Fibroblast of skin of right quadriceps (primary cell): ENCODE results near the gene TGFBR3.

ENCODE experiments used
- DNase-seq: peaks from one replicate; pipeline ENCODE4 v3.0.0-alpha.2; 2013

The TGFBR3 gene

DNA sequence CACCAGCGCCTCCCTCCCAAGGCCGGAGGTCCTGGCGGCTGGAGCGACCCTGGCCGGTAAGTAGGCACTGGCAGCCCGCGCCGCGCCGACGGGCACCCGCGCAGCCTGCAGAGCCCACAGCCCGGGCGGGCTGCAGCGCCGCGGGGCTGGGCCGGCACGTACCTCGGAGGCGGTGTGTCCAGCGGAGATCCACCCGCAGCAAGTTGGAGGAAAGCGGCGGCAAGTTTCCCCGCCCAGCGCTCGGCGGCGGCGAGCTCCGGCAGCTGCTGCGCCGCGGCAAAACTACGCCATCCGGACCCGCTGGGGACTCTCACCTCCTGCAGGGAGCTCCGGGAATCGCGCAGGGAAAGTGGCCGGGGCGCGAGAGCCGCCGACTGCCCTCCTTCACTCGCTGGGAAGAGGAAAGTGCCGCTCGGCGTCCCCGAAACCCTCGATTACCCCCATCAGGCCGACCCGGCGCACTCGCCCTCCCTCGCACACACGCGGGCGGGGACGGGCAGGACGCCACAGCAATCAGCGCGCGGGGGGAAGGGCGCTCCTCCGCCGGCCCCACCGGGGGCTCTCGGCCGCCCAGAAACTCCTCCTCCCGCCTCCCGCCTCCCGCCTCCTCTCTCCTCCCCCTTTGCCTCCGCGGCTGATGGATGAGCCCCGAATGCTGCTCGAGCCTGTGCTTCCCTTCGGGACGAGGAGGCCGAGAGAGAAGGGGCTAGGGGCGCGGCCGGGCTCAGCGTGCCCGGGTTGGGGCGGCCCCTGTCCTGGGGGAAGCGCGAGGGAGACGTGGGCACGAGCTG, at the start of gene TGFBR3:
Gene TGFBR3 (minus strand): TSS at position 436 of the 791 bp plus-strand sequence. CDS start 24,620 bp downstream, outside the sequence.
- DNase-seq: peak; percentile 96

DNA sequence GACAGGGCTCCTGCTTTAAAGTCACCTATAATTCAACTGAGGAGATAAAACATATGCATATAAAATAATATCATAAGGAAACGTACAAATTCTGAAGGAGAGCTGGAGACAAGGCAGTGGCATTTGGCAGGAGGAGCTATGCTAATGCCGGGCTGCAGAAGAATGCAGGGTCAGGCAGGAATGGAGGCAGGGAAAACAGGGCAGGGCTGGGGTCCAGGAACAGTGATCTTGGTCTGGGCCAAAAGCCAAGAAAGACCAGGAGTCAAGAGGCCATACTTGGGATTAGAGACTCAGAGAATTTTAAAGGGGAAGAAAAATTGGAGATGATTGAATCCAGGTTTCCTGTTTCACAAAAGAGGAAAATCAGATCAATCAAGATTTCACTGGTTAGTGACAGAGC, 43.3 kb upstream of the TGFBR3 start:
- peak; percentile 19 for DNase-seq

DNA sequence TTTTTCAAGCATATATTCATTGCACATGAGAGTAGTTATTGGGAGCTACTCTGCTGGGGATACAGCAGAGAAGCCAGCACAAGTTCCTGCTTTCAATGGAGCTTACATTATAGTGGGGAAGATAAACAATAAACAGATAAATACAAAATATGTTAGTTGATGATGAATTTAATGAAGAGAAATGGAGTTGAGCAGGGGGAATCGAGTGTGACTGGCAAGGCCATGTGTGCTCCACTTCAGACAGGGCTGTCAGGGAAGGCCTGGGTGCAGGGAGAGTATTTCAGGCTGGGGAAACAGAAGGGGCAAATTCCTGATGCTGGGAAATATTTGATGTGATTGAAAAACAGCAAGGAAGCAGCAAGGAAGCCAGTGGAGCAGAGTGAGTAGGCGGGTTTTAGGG, 42.1 kb upstream of the TGFBR3 start:
- DNase-seq: no peak

DNA sequence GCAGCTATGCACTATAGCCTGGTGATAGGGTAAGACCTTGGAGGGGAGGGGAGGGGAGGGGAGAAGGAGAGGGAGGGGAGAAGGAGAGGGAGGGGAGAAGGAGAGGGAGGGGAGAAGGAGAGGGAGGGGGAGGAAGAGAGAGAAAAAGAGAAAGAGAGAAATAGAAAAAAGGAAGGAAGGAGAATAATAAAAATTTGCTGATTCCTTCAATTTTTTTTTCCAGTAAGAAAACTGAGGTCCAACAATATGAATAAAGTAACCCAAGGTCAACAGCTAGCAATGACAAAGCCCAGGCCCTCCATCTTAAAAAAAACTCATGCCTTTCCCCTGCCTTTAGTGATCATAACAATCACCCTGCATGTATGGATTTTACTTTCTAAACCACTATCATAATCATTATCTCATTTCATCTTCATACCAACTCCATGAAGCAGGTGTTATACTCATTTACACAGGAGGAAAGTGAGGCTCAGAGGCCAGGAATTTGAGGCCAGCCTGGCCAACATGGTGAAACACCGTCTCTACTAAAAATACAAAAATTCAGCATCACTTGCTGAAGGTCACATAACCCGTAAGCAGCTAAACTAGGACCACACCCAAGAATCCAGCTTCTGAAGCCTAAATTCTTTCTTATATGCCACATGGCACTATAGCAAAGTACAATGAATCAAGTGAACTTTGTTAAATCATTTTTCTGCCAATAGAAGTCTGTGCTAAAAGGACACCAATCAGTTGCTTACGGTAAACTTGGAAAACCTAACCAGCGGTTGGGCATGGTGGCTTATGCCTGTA, 39.9 kb upstream of the TGFBR3 start:
- DNase-seq: no peak

DNA sequence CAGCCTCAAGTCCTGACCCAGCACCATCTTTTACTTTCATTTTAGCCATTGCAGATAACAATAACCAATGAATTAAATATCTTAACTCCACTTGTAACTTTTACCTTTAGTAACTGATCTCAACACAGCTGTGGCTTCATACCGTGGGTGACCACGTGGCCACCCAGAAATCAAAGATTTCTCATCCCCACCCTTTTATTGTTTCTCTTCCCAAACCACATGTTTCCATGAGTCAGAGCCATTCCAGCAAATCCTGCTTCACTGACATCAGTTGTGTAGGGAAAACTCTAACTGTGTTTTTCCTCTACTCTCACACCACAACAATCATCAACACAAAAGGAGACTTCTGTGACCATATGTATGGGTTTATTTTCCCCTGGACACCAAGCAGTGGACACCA, 38.2 kb upstream of the TGFBR3 start:
- peak; percentile 81 for DNase-seq

DNA sequence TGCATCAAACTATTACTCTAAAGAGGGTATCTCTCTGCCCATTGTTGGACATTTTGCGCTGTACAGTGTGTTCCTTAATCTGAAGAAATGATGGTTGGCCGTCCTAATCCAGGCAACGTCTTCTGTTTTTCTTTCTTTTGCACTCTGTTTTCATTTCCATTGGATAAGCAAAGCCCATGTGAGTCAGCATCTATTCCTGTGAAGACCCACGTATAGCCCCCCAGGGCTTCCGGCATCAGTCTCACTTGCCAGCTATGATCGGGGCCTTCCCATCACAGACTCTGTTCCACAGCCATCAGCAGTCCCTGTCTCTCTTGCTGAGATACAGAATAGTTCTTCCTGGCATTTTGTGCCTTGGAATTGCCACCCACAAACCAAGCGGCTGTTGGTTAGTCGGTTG, 34.0 kb upstream of the TGFBR3 start:
- DNase-seq: no peak

DNA sequence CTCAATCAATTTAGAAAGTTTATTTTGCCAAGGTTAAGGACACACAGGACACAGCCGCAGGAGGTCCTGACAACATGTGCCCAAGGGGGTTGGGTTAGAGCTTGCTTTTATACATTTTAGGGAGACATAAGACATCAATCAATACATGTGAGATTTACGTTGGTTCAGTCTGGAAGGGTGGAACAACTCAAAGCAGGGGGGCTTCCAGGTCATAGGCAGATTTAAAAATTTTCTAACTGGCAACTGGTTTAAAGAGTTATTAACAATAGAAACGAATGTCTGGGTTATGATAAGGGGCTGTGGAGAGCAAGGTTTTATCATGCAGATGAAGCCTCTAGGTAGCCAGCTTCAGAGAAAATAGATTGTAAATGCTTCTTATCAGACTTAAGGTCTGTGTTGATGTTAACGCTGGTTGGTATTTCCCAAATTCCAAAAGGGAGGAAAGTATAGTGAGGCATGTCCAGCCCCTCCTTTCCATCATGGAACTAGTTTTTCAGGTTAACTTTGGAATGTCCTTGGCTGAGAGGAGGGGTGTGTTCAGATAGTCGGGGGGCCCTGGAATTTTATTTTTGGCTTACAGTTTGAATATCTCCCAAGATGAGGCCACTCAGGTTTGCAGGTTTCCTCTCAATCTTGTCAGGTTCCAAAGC, 31.0 kb upstream of the TGFBR3 start:
- no peak for DNase-seq

DNA sequence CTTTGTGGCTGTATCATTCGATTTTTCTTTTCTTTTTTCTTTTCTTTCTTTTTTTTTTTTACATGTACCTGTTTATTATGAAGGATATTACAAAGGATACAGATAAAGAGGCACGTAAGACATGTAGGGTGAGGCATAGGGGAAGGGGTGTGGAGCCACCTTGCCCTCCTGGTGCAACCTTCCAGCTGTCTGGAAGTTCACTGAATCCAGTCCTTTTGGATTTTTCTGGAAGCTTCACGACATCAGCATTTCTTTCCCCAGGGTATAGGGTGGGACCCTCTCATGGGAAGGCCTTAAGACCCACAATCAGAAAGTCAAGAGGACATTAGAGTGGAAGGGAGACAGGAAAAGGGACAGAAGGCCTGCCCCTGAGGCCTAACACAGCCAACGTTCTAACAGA, 30.1 kb upstream of the TGFBR3 start:
- no peak for DNase-seq

DNA sequence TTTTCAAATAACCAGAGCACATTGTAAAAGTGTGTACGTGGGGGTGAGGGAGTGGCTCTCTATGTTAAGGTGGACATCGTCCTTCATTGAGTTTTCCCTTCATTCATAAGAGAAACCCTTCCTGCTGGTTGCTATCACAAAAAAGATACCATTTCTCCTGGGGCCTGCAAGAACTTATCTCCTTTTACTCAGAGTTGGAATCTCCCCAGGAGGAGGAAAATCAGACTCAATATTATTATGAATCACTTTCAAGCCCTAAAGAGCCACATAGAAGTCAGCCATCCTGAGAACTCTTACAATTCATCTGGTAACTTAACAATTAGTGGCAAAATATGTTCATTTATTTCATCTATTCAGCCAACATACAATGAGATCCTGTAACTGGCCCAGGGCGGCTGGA, 27.1 kb upstream of the TGFBR3 start:
- DNase-seq: peak; percentile 21

DNA sequence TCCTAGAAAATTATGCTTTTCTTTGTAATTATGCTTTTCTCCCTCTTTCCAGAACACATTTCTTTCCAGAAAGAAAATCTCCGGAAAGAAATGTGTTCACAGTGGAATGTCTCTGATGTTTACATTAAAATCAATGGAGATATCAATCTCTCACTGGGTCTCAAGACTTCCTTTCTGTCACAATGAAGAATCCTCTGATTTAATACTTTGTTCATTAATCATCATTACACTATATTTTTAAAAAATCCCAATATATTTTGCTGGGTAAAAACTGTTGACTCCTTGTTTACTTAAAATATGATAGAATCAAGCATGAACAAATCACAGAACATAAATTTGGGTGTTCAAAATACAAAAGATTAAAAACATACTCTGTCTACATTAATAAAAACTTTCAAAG, 26.3 kb upstream of the TGFBR3 start:
- peak; percentile 24 for DNase-seq

DNA sequence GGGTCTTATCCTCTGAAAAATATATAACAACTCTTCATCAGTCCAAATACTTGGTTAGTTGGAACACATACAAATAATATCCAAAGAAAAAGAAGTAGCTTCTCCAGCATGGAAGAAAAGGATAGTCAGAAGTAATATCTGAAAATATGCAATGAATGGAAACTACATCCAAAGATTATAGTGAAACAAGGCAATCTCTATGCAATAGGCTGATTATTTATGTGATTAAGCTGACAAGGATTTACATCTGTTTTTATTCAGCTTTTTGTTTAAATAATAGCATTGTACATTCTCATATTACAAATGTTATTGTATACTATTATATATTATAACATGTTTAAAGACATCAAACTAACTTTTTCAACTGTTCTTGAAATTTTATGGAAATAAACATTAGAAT, 15.3 kb upstream of the TGFBR3 start:
- peak; percentile 32 for DNase-seq

DNA sequence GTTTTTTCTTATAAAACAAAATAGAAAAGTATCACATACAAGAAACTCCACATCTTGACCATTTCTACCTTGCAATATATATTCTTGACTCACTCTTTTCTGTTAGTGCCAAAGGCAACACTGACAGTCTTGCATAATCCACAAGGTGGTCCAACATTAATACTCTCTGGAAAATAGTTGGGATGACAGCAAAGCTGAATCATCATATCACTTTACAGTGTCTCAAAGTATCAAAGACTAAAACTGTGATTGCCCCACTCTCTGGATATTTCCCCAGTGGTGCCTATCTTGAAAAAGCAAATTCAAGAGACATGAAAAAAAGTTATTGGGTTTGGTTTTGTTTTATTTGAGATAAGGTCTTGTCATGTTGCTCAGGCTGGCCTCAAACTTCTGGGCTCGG, 14.6 kb upstream of the TGFBR3 start:
- DNase-seq: peak; percentile 94

DNA sequence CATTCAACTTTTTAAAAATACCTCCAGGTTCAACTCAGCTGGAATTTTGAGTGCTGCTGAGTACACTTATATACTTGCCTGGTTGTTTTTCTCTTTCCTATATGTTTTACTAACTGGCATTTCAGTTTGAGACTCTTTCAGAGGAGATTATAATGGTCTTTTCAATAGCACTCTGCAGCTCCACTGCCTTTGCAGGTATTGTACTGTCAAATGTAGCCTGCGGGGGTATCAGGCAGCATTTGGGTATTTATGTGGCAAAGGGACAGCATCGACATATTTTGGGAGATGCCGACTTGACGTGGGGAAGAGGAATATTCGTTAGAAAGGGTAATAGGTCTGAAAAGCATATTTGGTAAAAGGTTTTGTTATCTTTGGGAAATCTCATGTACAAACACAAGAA, 11.1 kb upstream of the TGFBR3 start:
- DNase-seq: no peak

DNA sequence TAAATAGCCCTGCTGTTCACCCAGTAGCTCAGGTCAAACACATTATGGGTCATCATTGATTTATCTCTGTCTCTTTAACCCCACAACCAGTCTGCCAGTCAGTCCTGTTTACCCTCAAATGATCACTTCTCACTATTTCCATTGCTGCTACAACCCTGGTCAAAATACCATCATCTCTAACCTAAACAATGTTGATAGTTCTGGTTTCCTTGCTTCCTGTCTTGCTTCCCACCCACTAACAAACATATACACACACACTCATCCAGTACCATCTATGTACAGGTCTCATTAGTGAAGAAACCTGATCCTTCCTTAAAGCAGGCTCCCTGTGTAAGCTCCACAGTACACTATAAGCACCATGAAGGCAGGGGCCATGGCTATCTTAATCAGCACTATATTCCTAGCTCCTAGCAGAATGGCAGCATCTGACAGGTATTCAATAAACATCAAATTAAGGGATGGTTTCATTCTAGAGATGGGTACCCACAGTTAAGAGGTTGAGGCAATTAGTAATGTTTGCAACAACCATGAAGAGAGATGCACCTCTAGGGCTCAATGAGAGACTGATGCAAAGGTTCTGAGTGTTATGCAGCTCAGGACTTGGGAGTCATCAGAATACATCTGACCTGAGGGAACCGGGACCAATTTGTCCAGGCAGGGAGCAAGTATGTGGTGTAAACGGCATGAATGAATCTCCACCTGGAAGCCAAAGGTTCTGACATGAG, 10.0 kb upstream of the TGFBR3 start:
- DNase-seq: no peak

DNA sequence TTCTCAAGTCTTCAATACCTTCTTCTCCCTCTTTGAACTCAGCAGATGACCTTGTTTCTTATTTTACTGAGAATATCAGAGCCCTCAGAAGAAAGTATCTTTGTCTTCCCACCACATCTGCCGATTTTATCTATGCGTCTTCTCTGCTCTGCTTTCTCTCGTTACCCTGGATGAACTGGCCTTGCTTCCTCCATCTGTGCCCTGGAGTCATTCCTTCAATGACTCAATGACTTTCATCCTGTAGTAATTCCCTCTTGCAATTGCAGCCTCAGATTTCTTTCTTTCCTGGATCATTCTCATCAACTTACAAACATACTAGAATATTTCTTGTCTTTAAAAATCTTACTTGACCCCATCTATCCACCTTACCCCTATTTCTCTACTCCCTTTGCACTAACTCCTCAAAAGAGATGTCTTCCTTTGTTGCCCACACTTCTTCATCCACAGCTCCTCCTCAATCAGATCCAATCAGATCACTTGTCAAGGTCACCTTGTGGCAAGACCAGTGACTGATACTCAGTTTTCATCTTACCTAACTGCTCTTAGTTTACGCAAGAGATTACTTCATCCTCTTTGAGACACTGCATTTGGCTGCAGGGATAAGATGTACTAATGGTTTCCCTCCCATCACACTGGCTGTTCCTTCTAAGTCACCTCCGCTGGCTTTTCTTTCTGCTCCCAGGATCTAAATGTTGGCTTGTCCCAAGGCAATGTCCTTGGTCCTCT, 8.2 kb upstream of the TGFBR3 start:
- DNase-seq: no peak

DNA sequence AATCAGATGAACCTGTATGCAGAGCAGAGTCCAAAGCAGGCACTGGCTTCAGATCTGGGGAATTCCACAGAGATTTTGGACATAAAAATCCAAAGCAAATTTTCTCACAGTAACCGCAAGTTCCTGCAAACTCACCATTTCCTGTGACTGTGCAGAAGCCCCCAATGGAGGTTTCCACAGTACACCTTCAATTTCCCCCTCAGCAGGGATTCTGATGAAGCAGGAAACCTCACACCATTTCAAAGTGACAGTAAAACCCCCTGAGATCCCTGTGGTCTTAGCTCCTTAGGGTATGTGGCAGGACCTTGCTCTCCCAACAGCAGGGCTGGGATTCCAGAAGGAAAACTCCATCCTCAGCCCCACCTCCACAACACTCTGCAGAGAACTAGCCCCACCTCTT, 6.0 kb upstream of the TGFBR3 start:
- DNase-seq: peak; percentile 31

DNA sequence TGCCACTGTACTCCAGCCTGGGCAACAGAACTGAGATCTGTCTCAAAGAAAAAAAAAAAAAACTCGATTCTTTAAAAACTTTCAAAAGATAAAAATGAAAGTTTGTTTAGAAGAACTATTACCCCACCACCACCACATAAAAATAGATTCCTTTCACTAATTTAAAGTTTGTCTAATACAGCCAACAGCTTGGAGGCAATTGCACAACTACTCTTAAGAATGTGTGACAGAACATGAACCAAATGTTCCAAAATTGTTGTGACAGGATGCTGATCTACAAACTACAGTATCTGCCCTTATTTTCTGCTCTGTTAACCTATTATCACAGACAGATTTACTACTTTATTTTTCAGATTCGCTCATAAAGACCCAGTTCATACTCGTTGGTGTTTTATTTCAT, 5.5 kb upstream of the TGFBR3 start:
- peak; percentile 76 for DNase-seq

DNA sequence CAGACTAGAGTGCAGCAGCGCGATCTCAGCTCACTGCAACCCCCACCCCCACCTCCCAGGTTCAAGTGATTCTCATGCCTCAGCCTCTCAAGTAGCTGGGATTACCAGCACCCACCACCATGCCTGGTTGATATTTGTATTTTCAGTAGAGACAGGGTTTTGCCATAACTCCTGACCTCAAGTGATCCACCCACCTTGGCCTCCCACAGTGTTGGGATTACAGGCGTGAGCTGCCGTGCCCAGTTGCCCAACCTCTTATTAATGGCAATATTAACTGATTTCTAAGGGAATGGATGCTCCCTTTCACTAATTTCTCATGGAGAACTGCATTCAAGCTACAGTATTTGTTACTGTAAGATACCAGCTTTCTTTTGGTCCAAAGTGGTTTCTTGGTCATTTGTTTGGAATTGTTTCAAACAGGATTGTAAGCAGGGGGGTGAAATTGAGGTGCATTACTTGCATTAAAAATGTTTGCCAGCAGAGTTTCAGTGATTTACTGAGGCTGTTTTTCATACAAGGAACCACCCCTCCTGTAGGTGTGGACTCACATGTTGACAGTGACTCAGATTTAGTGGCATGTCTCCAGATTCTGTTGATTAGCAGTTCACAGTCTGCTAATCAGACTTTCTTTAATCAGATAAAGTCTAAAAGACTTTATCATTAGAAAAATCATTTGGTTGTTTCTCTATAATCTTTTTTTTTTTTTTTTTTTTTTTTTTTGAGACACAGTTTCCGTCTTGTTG, 3.9 kb upstream of the TGFBR3 start:
- DNase-seq: peak; percentile 51

DNA sequence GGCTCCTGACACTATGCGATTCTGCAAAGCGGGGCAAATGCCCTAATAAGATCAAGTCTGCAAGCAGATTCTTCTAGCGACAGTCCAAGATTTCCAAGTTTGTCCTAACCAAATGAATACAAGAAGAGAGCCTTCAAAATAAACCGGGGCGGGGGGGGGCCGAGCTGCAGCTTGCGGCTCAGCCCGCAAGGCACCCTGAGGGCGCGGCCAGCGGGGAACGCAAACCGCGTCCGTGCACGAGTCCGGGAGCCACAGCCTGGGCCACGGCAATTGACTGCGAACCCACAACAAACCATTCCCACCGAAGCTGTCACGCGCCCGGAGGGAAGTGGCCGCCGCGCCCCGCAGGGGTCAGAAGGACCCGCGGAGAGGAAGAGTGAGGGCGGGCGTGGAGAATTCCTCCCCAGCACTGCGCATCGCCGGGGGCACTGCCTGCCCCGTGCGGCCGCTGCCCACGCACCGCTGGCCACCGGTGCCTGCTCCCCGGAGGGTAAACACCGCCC, 687 bp downstream of the TGFBR3 start:
- DNase-seq: peak; percentile 17

DNA sequence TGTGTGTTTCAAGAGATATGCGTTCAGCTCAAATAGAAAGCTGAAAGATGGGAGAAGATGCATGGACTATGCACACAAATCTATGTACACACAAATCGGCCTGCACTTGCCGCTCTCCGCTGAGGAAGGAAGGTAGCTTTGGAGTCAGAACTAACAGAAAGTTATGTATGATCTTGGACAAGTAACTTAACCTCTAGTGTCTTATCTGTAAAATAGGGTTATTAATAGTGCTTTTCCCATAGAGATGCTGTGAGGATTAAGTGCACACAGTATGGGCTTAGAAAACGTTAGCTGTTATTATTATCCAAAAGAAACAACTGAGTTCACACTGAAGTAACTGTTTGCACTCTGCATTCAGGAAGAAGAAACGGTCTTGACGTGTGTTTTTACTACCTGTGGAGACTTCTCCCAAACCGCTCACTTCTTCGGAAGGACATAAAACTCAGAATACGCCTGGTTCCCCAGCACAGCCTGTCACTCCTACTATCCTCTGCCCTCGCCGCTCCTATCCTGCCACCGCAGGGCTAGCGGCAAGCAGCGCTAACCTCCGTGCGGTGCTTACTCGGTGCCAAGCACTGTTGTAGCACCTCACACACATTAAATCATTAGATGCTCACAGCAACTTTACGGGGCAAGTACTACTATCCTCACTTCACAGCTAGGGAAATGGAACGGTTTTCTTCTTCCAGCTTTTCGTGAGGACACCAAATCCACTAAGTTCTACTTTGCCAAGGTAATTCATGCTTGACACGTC, 1.3 kb downstream of the TGFBR3 start:
- DNase-seq: no peak

DNA sequence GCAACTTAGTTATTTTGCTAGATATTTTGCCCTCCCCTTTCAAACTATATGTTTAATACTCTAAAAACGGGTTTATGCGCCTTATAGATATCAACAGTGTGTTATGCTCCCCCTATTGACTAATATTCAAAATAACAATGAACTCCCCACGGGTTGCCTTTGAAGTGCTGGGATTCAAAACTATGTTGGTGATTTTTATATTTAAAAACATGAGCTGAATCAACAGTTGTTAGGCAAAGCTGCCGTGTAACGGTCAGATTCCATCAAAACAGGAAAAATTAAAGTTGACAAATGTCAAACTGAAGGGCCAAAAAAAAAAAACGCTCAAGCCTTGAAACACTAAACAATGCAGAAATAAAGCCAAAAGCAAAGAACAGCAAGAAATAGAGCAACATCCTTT, 2.5 kb downstream of the TGFBR3 start:
- DNase-seq: peak; percentile 55
